ENCODE results near the gene MAK.

Gene MAK

GRCh38 chr6:10722820-10723566 is 115.3 kb downstream of the MAK start, which contains the start of gene TMEM14C:
Gene TMEM14C, plus strand, starts transcription at chr6:10723070. Its CDS starts 1,544 bp downstream, at chr6:10724614.
- DNase-seq, result peak; percentile 91
- TF ChIP-seq EZH2phosphoT487 (IDR thresholded peaks at IDR 0.05; ENCODE audit: low read length) (no peak), EZH2 (optimal IDR thresholded peaks at IDR 0.05; ENCODE audit: low read depth, low read length) (no peak)
- TF ChIP-seq, protein P1, sequence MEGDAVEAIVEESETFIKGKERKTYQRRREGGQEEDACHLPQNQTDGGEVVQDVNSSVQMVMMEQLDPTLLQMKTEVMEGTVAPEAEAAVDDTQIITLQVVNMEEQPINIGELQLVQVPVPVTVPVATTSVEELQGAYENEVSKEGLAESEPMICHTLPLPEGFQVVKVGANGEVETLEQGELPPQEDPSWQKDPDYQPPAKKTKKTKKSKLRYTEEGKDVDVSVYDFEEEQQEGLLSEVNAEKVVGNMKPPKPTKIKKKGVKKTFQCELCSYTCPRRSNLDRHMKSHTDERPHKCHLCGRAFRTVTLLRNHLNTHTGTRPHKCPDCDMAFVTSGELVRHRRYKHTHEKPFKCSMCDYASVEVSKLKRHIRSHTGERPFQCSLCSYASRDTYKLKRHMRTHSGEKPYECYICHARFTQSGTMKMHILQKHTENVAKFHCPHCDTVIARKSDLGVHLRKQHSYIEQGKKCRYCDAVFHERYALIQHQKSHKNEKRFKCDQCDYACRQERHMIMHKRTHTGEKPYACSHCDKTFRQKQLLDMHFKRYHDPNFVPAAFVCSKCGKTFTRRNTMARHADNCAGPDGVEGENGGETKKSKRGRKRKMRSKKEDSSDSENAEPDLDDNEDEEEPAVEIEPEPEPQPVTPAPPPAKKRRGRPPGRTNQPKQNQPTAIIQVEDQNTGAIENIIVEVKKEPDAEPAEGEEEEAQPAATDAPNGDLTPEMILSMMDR (IDR thresholded peaks at IDR 0.05; ENCODE audit: low read length), result no peak
- H3K4me2 ChIP-seq (ENCODE audit: low read depth, low read length), result peak within 1 kb of the TSS; percentile 98
- no peaks in the 10 kb centered on the region for H3K36me3 ChIP-seq (replicated peaks; ENCODE audit: insufficient read depth, low read length)
- peak within 1 kb of the TSS; percentile 65 for H3K9ac ChIP-seq (ENCODE audit: low read length)
- H4K20me1 ChIP-seq (ENCODE audit: insufficient read depth, low read length), result no peaks in the 10 kb centered on the region
- no peaks in the 10 kb centered on the region for H3K9me2 ChIP-seq (replicated peaks; ENCODE audit: insufficient read depth, low read length)
- H3K9me3 ChIP-seq (replicated peaks; ENCODE audit: insufficient read depth, low read length), result no peaks in the 10 kb centered on the region
- no peaks in the 10 kb centered on the region for H3K27me3 ChIP-seq (replicated peaks; ENCODE audit: insufficient read depth, low read length)
- H3K79me2 ChIP-seq (ENCODE audit: low read length), result no peaks in the 10 kb centered on the region
- H2AFZ ChIP-seq (ENCODE audit: low read length), result peak within 1 kb of the TSS; percentile 79
- H3K4me1 ChIP-seq (ENCODE audit: low read length), result no peaks in the 10 kb centered on the region; the same call in 1 of the 2 replicates
- peak within 1 kb of the TSS; percentile 68 for H3K4me3 ChIP-seq (ENCODE audit: low read length)
- H3F3A ChIP-seq (ENCODE audit: insufficient read depth, low read length), result peaks cover 14% of the 10 kb centered on the region; the same call in 1 of the 2 replicates
- H3K27ac ChIP-seq (ENCODE audit: low read length), result peak within 1 kb of the TSS; percentile 63; the same call in 1 of the 2 replicates

- Histone ChIP-seq H3K4me3 (ENCODE audit: low read length) (peak overlapping the region; percentile 68), H3K27me3 (replicated peaks; ENCODE audit: insufficient read depth, low read length) (no peaks in the 10 kb centered on the region), H3K27ac (ENCODE audit: low read length) (peak overlapping the region; percentile 63; the same call in 1 of the 2 replicates), H3K9me3 (replicated peaks; ENCODE audit: insufficient read depth, low read length) (no peaks in the 10 kb centered on the region), H3K36me3 (replicated peaks; ENCODE audit: insufficient read depth, low read length) (no peaks in the 10 kb centered on the region), H2AFZ (ENCODE audit: low read length) (peak overlapping the region; percentile 79), H3F3A (ENCODE audit: insufficient read depth, low read length) (peaks cover 14% of the 10 kb centered on the region; the same call in 1 of the 2 replicates), H3K4me1 (ENCODE audit: low read length) (no peaks in the 10 kb centered on the region; the same call in 1 of the 2 replicates), H3K9me2 (replicated peaks; ENCODE audit: insufficient read depth, low read length) (no peaks in the 10 kb centered on the region), H3K9ac (ENCODE audit: low read length) (peak overlapping the region; percentile 65), H4K20me1 (ENCODE audit: insufficient read depth, low read length) (no peaks in the 10 kb centered on the region), H3K79me2 (ENCODE audit: low read length) (no peaks in the 10 kb centered on the region), H3K4me2 (ENCODE audit: low read depth, low read length) (peak overlapping the region; percentile 98)
- no peak for DNase-seq
- TF ChIP-seq EZH2phosphoT487 (IDR thresholded peaks at IDR 0.05; ENCODE audit: low read length) (no peak), EZH2 (optimal IDR thresholded peaks at IDR 0.05; ENCODE audit: low read depth, low read length) (no peak)
- TF ChIP-seq, protein P1 (IDR thresholded peaks at IDR 0.05; ENCODE audit: low read length), result no peak
These were observed 115.8 kb downstream of the MAK start for GRCh38 chr6:10722570-10722819.

DNA sequence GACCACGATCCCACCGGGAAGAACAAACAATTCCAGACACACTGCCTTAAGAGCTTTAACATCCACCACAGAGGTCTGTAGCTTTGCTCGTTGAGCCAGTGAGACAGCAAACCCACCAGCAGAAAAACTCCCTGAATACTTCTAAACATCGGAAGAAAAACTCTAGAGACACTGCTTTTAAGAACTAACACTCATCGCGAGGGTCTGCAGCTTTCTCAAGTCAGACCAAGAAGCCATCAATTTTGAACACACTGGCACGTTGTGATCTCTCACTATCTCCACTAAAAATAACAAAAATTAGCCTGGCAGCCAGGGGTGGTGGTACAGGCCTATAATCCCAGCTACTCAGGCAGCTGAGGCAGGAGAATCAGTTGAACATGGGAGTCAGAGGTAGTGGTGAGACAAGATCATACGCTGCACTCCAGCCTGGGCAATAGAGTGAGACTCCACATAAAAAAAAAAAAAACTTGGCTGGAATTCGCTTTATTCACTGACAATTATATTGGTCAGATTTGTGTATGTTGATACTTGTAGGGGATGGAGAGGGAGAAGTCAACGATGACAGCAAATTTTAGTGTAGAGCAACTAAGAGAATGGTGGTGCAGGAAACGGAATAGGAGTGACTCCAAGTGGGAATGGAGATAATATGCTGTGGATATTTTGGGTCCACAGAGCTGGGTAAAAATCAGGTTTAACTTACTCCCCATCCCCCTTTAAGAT is 116.3 kb downstream of the MAK start:
- Histone ChIP-seq H3K4me2 (ENCODE audit: low read depth, low read length) (peak overlapping the region; percentile 98), H3K4me1 (ENCODE audit: low read length) (no peaks in the 10 kb centered on the region; the same call in 1 of the 2 replicates), H3K36me3 (replicated peaks; ENCODE audit: insufficient read depth, low read length) (no peaks in the 10 kb centered on the region), H3F3A (ENCODE audit: insufficient read depth, low read length) (peaks cover 14% of the 10 kb centered on the region; the same call in 1 of the 2 replicates), H3K27ac (ENCODE audit: low read length) (peak overlapping the region; percentile 63; the same call in 1 of the 2 replicates), H3K9me2 (replicated peaks; ENCODE audit: insufficient read depth, low read length) (no peaks in the 10 kb centered on the region), H3K9ac (ENCODE audit: low read length) (peak overlapping the region; percentile 65; the same call in 1 of the 2 replicates), H3K4me3 (ENCODE audit: low read length) (peak overlapping the region; percentile 68), H3K79me2 (ENCODE audit: low read length) (no peaks in the 10 kb centered on the region), H2AFZ (ENCODE audit: low read length) (peak overlapping the region; percentile 79), H3K9me3 (replicated peaks; ENCODE audit: insufficient read depth, low read length) (no peaks in the 10 kb centered on the region), H4K20me1 (ENCODE audit: insufficient read depth, low read length) (no peaks in the 10 kb centered on the region), H3K27me3 (replicated peaks; ENCODE audit: insufficient read depth, low read length) (no peaks in the 10 kb centered on the region)
- TF ChIP-seq EZH2 (optimal IDR thresholded peaks at IDR 0.05; ENCODE audit: low read depth, low read length) (no peak), EZH2phosphoT487 (IDR thresholded peaks at IDR 0.05; ENCODE audit: low read length) (no peak)
- TF ChIP-seq, protein P1 (IDR thresholded peaks at IDR 0.05; ENCODE audit: low read length), result no peak
- no peak for DNase-seq

Measured in MM.1S (cell line).